Transverse colon (tissue), 3 donors: ENCODE measurements around the gene ATG7.

ENCODE experiments used
- POLR2A ChIP-seq: fragments of 450-650 bp; IDR thresholded peaks from one replicate; pipeline ENCODE4 v1.6.1; 2016; ENCODE audit warnings: antibody characterized with exemption, mild to moderate bottlenecking, moderate library complexity
- TF ChIP-seq, protein P1 (sequence below), 5 experiments: fragments of 200-600 bp in 3 of 5; fragments of 450-650 bp in 2 of 5; sonication (generic) in 3 of 5; IDR thresholded peaks; 1 replicate in 2 of 5; 2 replicates in 3 of 5; pipeline ENCODE4 v1.5.1; 2016 to 2017; ENCODE audit warnings: antibody characterized with exemption in 5 of 5, inconsistent platforms in 3 of 5, mild to moderate bottlenecking in 2 of 5, moderate library complexity in 1 of 5

DNA sequence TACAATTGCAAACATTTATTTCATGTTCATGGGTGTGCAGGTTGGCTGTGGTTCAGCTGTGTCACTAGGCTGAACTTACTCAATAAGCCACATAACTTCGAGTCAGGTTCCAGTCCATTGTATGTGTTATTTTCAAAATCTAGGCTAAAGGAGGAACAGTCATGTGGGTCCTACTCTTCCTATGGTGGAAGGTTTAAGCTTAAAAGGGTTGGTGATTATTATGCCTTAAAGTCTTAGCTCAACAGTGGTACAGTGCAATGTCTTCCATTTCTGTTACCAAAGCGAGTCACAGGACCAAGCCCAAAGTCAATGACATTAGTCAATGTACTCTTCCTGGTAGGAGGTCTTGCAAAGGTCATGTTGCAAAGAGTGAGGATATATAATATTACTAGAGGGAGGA, 78.2 kb downstream of the ATG7 start:
- TF ChIP-seq, protein P1, sequence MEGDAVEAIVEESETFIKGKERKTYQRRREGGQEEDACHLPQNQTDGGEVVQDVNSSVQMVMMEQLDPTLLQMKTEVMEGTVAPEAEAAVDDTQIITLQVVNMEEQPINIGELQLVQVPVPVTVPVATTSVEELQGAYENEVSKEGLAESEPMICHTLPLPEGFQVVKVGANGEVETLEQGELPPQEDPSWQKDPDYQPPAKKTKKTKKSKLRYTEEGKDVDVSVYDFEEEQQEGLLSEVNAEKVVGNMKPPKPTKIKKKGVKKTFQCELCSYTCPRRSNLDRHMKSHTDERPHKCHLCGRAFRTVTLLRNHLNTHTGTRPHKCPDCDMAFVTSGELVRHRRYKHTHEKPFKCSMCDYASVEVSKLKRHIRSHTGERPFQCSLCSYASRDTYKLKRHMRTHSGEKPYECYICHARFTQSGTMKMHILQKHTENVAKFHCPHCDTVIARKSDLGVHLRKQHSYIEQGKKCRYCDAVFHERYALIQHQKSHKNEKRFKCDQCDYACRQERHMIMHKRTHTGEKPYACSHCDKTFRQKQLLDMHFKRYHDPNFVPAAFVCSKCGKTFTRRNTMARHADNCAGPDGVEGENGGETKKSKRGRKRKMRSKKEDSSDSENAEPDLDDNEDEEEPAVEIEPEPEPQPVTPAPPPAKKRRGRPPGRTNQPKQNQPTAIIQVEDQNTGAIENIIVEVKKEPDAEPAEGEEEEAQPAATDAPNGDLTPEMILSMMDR (IDR thresholded peaks at IDR 0.05), result no peak
- no peak for TF ChIP-seq POLR2A
